Gastrocnemius medialis (tissue), 4 donors: ENCODE results near the gene STK39.

Experiments
- CTCF ChIP-seq, 5 experiments: fragments of 450-650 bp in 3 of 5; fragments of 200-600 bp in 2 of 5; sonication (generic) in 2 of 5; IDR thresholded peaks in 4 of 5; conservative IDR thresholded peaks in 1 of 5; 1 replicate in 4 of 5; 2 replicates in 1 of 5; pipeline ENCODE4 v1.5.1; 2016 to 2019; ENCODE audit warnings: antibody characterized with exemption in 5 of 5, mild to moderate bottlenecking in 3 of 5, moderate library complexity in 3 of 5
- POLR2A ChIP-seq, 2 donors: fragments of 450-650 bp; IDR thresholded peaks; one replicate each; pipeline ENCODE4 v1.6.1; 2017; ENCODE audit warnings: antibody characterized with exemption in 2 of 2, mild to moderate bottlenecking in 2 of 2, moderate library complexity in 2 of 2

- TF ChIP-seq CTCF (IDR thresholded peaks at IDR 0.05 in 4 of 5, conservative IDR thresholded peaks at IDR 0.05 in 1 of 5), result no peak
- TF ChIP-seq POLR2A (IDR thresholded peaks at IDR 0.05), result no peak
Observed at GRCh38 chr2:168157926-168158325, 89.5 kb downstream of the STK39 start.
